Breast epithelium (tissue), 3 donors: Measurements from ENCODE around the gene KHNYN.

Experiments used
- POLR2A ChIP-seq: fragments of 450-650 bp; IDR thresholded peaks from one replicate; pipeline ENCODE4 v1.6.1; 2016; ENCODE audit warnings: antibody characterized with exemption, mild to moderate bottlenecking, moderate library complexity
- POLR2AphosphoS5 ChIP-seq, 3 donors: sonication (generic); formaldehyde crosslinking; IDR thresholded peaks; one replicate each; pipeline ENCODE4 v1.6.1; 2017; ENCODE audit warnings: antibody characterized with exemption in 3 of 3
- TF ChIP-seq, protein P1 (sequence below), 3 donors: fragments of 450-650 bp; IDR thresholded peaks; one replicate each; pipeline ENCODE4 v1.5.1; 2016 to 2017; ENCODE audit warnings: antibody characterized with exemption in 3 of 3, mild to moderate bottlenecking in 3 of 3, moderate library complexity in 3 of 3

DNA sequence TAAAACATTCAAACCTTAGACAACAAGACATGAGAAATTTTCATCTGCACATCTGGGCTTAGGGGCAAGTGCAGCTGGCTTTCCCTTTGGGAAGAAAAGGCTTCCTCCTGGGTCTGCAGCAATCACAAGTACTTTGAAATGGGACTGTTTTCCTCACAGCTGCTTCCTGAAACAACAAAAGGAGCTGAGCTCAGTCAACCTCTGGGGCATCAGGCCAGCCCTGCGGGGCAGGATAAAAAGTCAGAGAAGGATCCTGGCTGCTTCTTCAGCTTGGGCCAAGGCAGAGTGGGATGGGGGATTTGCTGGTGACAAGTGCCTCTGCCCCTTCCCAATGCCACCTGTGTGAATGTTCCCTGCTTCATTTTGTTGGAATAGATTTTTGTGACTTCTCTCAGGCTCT lies 29.0 kb downstream of the KHNYN start:
- TF ChIP-seq, protein P1, sequence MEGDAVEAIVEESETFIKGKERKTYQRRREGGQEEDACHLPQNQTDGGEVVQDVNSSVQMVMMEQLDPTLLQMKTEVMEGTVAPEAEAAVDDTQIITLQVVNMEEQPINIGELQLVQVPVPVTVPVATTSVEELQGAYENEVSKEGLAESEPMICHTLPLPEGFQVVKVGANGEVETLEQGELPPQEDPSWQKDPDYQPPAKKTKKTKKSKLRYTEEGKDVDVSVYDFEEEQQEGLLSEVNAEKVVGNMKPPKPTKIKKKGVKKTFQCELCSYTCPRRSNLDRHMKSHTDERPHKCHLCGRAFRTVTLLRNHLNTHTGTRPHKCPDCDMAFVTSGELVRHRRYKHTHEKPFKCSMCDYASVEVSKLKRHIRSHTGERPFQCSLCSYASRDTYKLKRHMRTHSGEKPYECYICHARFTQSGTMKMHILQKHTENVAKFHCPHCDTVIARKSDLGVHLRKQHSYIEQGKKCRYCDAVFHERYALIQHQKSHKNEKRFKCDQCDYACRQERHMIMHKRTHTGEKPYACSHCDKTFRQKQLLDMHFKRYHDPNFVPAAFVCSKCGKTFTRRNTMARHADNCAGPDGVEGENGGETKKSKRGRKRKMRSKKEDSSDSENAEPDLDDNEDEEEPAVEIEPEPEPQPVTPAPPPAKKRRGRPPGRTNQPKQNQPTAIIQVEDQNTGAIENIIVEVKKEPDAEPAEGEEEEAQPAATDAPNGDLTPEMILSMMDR (IDR thresholded peaks at IDR 0.05): no peak
- TF ChIP-seq POLR2AphosphoS5 (IDR thresholded peaks at IDR 0.05) (no peak), POLR2A (no peak)
